Lung microvascular endothelial cell (primary cell): ENCODE measurements around the gene PSMG4. TPM values are rescaled to one million over a fixed set of nuclear protein-coding genes. Genes with fewer than 3 reads are reported as not detected.

ENCODE experiments used
- DNase-seq, 2 donors: peaks; one replicate each; pipeline versions ENCODE4 v3.0.0 to v3.0.0-alpha.2; 2010; ENCODE audit warnings: low read depth in 2 of 2
- total RNA-seq: library from RNA; depleted of rRNA; stranded (reverse); fragments of >200 nt; gene quantifications from 2 replicates; pipeline ENCODE4 v1.2.1, GENCODE V29; 2014

The PSMG4 gene
- total RNA-seq, 1 donor from 2014 or later: 31.9 TPM

DNA sequence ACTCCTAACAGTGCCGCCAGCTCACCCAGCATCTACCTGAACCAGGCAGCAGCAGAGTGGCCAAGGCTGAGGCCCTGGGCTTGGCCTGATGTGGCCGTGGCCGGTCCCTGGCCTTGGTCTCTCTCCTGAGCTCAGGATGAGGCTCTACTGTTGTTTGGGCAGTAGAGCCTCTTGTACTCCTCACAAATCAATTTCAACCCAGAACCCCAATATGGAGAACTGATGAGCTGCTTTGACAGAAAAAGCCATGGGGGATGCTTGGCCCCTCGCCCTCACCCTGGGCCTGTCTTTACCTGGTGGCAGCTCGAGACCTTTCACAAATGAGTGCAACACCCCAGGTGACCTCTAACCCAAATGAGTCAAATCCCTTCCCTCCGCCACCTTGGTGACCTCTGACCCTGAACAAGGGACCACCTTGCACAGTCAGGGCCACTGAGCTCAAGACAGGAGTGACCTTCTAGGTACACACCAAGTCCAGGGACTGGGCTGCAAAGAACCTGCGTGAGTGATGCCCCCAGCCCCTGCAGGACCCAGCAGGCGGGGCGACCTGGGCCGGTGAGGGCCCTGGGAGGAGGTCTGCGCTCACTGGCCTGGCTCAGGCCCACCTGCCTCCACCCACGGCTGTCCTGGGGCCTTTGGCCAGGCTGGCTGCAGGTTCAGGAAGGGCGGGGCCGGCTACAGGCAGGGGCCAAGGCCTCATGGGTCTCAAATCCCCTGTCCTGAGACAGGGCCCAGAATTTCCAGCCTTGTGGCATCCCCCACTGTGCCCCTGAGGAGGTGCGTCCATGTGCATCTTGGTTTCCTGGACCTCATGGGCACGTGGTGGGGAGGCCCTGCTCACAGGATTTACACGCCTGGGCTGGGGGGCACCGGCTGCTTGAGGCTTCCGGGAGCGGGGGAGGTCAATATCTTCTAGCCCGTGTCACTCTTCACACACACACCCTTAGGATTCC, 30.2 kb downstream of the PSMG4 start:
- no peak for DNase-seq

- DNase-seq: no peak
Measured at GRCh38 chr6:3289664-3290055, 30.9 kb downstream of the PSMG4 start.

GRCh38 chr6:3290149-3290930, 31.6 kb downstream of the PSMG4 start:
- DNase-seq: no peak

- DNase-seq: no peak
Measured at GRCh38 chr6:3290931-3291211, 32.1 kb downstream of the PSMG4 start.

DNA sequence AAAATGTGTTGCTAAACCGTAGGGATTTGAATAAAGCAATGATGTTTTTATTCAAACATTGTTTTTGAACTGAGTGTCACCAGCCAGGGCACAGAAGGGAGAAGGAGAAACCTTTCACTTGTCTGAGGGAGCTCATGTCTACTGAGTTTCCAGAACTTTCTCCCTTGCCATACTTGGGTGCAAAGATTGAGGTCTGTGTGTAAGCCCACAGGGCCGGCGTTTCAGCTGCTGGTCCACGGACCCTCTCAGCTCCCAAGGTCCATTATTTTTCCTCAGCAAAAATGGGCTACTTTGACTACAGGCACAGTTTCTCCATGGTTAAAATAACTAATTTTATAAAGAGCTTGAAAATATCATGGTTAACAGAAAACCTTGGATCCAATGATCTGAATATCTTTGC, 32.6 kb downstream of the PSMG4 start:
- DNase-seq: no peak

- peak in 1 of 2 donors; percentile 72 for DNase-seq
Measured at GRCh38 chr6:3291987-3292386, 33.2 kb downstream of the PSMG4 start.

- DNase-seq: no peak
Measured at GRCh38 chr6:3292431-3293197, 33.9 kb downstream of the PSMG4 start.

DNA sequence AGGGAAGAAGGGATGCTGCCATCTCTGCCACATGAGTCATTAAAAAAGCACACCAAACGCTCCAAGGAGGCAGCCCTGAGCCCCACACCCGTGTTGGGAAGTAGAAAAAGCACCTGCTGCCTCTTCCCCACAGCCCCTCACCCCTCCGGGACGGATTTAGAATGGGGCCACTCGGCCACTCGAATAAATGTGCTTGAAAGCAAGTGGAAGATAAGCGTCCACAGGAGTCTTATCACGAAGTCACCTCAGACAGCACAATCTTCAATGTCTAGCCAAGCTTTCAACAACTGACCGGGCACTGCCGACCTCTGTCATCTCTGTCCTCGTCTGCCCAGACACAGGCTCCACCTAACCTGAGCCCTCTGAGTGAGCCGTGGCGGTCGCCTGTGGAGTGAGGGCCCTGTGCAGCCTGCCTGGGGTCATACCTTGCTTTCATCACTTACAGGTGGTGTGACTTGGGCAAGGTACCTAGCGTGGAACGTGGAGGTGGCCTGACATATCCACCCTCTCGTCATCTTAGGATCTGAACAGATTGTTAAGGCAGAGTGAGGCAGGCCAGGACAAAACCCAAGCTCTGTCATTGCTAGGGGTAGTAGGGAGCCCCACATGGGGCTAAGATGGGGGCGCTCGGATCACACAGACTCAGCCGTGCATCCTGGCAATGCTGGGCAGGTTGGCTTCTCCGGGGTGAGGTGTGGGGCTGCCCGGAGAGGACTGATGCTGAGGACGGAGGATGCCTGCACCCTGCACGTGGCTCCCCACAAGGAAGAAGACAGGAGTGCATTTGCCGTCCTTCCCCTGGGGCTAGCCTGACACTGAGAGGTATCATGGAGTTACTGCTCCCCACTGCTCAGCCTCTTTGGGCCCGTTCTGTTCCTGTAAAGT, 34.8 kb downstream of the PSMG4 start:
- DNase-seq: no peak

GRCh38 chr6:3294396-3294795, 35.6 kb downstream of the PSMG4 start:
- DNase-seq: no peak

DNA sequence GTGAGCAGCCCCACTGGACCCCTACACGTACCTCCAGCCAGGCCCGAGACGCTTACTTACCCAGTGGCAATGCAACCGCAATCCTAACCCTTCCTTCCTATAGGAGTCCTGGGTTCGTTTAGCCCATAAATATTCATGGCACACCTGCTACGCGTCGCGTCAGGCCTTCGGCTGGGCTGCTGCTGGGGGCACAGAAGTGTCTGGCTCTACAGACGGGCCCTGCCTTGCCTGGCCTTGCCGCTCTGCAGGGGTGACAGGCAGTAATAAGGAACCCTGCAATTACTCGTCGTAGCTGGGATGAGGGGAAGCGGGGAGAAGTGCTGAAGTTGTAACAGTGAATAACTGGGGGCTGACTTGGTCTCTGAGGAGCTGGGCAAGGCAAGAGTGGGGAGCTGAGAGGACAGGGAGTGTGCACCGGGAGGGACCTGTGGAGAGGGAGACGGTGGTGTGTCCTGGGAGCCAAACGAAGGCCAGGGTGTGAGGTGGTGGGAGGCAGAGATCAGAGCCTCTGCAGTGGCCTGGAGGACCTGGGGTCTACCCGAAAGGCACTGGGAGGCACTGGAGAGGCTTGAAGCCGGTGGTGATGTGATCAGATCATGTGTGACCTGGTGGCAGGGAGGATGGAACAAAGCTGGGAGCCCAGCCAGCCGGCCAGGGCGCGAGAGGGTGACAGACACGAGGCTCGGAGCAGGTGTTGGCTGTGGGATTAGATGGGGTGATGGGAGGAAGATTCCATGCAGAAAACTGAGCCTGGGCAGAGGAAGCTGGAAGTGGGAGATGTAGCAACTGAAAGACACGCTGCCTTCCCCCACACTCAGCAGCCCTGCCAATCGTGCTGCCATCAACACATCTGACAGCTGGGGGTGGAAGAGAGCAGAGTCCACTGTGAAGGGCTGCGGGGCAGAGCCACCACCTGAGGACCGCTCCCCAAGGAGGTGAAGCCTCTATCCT, 36.4 kb downstream of the PSMG4 start:
- peak in 1 of 2 donors; percentile 70 for DNase-seq

- no peak for DNase-seq
Measured at GRCh38 chr6:3296078-3296477, 37.3 kb downstream of the PSMG4 start.

GRCh38 chr6:3296537-3296936, 37.8 kb downstream of the PSMG4 start:
- no peak for DNase-seq

DNA sequence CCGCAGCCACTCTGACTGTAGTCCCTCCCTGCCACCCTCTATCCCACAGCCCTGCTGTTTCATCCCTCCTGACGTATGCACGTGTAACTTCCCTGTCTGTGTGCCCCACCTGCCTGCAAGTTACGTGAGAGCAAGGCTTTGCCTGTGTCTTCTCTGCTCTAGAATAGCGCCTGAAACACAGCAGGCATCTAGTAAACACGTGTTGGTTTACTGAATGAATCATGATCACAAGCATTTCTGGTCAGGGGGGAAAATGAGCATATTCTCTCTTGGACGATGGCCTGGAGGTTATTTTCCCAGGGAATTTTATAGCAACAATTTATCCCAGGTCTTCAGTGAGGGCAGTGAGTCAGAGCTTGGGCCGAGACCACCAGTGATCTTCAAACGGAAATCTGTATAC, 38.3 kb downstream of the PSMG4 start:
- no peak for DNase-seq

DNA sequence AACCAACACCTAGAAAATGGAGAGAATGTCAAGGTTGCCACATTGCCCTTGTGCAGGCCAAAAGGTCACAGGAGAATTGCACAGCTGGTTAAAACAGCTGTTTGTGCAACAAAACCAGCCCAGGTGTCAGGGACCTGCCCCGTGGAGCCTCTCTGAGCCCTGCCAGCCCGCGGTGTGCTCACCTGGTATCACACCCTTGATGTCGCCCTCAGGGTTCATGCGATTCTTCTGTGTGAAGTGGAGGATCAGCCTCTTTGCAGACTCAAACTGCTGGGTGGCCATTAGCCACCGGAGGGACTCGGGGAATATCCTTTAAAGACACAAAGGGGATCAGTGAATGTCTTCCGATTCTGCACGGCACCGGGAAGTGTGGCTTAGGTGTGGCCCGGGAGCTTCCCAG, 39.2 kb downstream of the PSMG4 start:
- DNase-seq: no peak

DNA sequence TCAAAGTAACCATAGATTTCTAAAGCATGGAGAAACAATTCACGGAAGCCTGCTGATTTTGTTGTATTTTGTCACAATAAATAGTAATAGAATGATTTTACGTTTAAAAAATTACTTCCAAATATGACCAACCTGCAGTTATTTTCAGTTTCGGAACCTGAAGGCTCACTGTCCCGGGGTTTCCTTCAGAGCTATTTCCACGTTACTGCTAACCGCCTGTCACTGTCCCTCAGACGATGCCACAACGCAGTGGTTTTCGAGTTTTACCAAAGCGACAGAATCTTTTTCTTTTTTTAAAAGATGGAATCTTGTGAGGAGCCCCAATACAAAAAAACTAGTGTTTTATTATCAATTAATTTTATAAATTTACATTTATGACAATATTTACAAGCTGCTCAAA, 40.5 kb downstream of the PSMG4 start:
- no peak for DNase-seq

DNA sequence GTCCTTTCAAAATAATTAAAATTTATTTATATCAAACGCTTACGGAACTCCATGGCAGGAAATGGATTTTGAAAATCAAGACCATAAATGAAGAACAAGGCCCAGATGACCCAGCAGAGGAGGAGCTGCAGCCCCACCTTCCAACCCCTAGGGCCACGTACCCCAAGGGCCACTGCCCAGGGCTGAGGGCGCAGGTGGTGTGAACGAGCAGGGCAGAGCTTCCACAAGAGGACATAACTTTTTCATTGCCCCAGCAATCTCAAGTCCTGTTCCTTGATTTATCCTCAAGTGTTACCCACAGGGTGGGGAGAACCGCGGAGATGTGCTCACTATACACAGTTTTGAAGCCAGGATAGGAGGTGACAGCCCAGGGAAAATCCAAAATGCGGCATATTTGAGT, 42.8 kb downstream of the PSMG4 start:
- no peak for DNase-seq

- no peak for DNase-seq
Measured at GRCh38 chr6:3303795-3304411, 45.2 kb downstream of the PSMG4 start.

GRCh38 chr6:3304500-3305215, 45.9 kb downstream of the PSMG4 start:
- DNase-seq: no peak

GRCh38 chr6:3305216-3305565, 46.4 kb downstream of the PSMG4 start:
- no peak for DNase-seq
